Large intestine (tissue), 3 donors: ENCODE data around the gene TMEM132D. TPM values are rescaled to one million over a fixed set of nuclear protein-coding genes. Genes with fewer than 3 reads are reported as not detected.

ENCODE experiments used
- DNase-seq, 2 donors: peaks; one replicate each; pipeline versions ENCODE4 v3.0.0 to v3.0.0-alpha.2; 2013
- H3K27ac ChIP-seq: one replicate; pipeline ENCODE4 v1.5.1; 2013; ENCODE audit warnings: low read length
- H3K27me3 ChIP-seq: 2 replicates; pipeline ENCODE4 v1.6.1; 2013; ENCODE audit warnings: low read length; ENCODE audit not compliant: control insufficient read depth, insufficient read depth
- H3K36me3 ChIP-seq: 2 replicates; pipeline ENCODE4 v1.6.1; 2013; ENCODE audit warnings: low read length; ENCODE audit not compliant: control insufficient read depth, insufficient read depth
- H3K4me1 ChIP-seq: one replicate; pipeline ENCODE4 v1.6.1; 2013; ENCODE audit warnings: low read length; ENCODE audit not compliant: control insufficient read depth, insufficient read depth
- H3K4me3 ChIP-seq: one replicate; pipeline ENCODE4 v1.5.1; 2013; ENCODE audit warnings: low read length
- H3K9me3 ChIP-seq: one replicate; pipeline ENCODE4 v1.6.1; 2013; ENCODE audit warnings: mild to moderate bottlenecking, low read depth, low read length, moderate library complexity; ENCODE audit not compliant: control insufficient read depth
- WGBS: methylation state at CpG from one replicate; pipeline ENCODE4 v1.1.5; 2013; ENCODE audit warnings: low lambda C conversion rate; ENCODE audit not compliant: insufficient coverage; 5-methylcytosine and 5-hydroxymethylcytosine counted together
- polyA plus RNA-seq: library from polyadenylated mRNA; unstranded; fragments of 120-200 nt; gene quantifications from one replicate; pipeline ENCODE4 v1.2.1, GENCODE V29; 2013

The TMEM132D gene
- polyA plus RNA-seq, 1 donor: 0.55 TPM

DNA sequence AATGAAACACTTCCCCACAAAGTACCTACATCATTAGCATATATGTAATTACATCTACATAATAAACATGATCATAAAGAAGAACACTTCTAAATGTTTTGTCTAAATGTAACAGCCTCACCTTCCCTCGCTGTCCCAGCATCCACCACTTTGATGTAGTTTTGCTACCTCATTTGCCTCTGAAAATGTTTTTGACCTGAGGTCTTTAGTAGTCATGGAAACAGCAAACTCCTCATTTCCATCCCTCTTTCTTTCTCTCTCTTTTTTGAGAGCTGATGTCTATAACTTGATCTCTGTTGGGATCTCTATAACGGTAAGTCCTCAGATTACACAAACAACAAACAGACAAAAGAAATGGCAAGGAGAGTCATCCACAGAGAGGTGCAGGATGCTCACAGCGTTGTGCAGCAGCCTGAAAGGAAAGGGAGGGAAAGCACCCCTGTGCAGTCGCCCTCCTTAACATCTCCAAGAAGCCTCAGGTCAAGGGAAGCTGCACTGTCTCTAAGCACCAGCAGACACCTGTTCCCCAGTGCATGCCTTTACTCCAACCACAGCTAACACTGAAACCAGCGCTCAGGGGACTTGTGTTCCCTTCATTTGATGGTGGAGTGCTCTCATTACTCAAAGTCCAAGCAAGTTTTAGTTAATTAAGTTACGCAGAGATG lies 268.7 kb downstream of the TMEM132D start:
- 33% methylated on average over 2 of the region's 6 CpGs for WGBS
- H3K36me3 ChIP-seq: no peaks in the 10 kb centered on the region

DNA sequence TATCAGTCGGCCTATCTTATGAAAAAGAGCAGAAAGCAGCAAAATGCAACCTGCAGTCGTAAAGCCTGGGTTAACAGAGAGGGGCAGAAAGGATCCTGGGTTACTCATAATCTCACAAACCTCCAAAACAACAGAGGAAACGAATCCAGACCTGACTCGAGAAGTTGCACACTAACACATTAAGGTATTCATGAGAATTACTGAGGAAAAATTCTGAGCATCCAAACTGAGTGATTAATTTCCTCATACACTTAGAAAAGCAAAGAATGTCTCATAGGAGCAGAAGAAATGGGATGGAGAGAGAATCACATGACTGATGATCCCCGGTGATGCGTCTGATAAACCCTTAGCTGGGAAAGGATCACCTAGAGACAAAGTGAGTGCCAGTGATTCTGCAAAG lies 272.5 kb downstream of the TMEM132D start:
- Histone ChIP-seq H3K36me3 (no peaks in the 10 kb centered on the region), H3K4me3 (no peak overlapping the region), H3K4me1 (no peaks in the 10 kb centered on the region), H3K9me3 (no peaks in the 10 kb centered on the region), H3K27ac (no peak overlapping the region), H3K27me3 (no peaks in the 10 kb centered on the region)
- WGBS: 80% methylated on average over 1 of the region's 6 CpGs
- no peak for DNase-seq

More for the DNA sequence above, 268.7 kb downstream of the TMEM132D start:
- H3K27ac ChIP-seq: no peak overlapping the region
- DNase-seq: no peak
- no peak overlapping the region for H3K4me3 ChIP-seq
- H3K27me3 ChIP-seq: no peaks in the 10 kb centered on the region
- H3K4me1 ChIP-seq: no peaks in the 10 kb centered on the region
- H3K9me3 ChIP-seq: no peaks in the 10 kb centered on the region

DNA sequence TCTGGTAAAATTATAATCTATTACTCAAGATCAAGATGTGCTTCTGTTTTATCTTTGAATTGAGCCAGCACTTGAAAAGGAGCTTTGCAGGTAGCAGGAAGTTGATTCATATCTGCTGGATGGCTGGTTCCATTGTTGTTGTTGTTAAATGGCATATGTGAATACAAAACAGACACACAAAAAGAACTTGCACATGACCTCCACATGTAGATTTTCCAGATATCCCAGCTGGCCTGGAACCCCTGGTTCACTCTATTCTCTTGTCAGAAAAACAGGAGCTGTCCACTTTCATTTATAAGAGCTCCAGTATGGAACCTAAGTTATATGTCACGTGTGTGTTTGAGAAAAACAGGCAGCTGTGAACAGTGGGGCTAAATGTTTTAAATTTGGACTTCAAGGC lies 273.9 kb downstream of the TMEM132D start:
- 83% methylated on average over 1 of the region's 1 CpG for WGBS
- Histone ChIP-seq H3K9me3 (no peaks in the 10 kb centered on the region), H3K4me1 (no peaks in the 10 kb centered on the region), H3K36me3 (no peaks in the 10 kb centered on the region), H3K4me3 (no peak overlapping the region), H3K27me3 (no peaks in the 10 kb centered on the region), H3K27ac (no peak overlapping the region)
- no peak for DNase-seq

DNA sequence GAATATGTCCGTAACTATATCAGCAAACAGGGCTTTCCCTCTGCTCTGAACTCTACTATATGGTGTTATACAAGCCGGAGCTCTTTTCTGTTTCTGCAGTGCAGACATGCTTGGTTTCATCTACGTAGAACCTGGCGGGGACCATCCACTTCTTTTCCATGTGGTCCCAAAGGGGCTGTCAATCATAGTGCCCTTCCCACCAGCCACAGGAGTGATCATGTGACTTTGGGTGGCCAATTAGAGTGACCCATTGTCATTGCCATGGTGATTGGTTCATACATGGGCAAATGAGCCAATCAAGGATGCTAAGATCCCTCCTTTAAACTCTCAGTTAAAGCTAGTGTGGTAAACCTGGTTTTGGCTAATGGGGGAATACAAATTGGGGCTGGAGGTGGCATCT lies 281.3 kb downstream of the TMEM132D start:
- no peaks in the 10 kb centered on the region for H3K9me3 ChIP-seq
- no peak overlapping the region for H3K27ac ChIP-seq
- no peaks in the 10 kb centered on the region for H3K4me1 ChIP-seq
- no peak overlapping the region for H3K4me3 ChIP-seq
- no CpG with 5 or more reads among the region's 4 CpGs for WGBS
- no peaks in the 10 kb centered on the region for H3K36me3 ChIP-seq
- DNase-seq: no peak
- H3K27me3 ChIP-seq: no peaks in the 10 kb centered on the region

DNA sequence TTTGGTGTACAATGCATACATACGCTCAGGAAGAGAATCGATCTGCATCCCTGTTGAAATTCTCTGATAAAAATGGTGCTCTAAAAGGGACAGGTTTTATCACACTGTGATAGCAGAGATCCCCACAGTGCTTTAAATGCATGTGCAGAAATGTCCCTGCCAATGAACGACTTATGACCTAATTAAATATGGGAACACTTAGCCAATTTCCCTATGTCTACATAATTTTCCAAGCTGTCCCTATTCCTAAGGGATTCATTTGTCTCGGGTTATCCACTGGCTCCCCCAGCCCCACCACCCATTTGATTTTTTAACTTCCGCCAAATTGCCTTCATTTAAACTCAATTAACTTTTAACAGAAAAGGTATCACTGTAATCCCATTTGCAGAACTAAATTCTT lies 284.6 kb downstream of the TMEM132D start:
- Histone ChIP-seq H3K36me3 (no peaks in the 10 kb centered on the region), H3K9me3 (no peaks in the 10 kb centered on the region), H3K4me1 (no peaks in the 10 kb centered on the region), H3K27ac (no peak overlapping the region), H3K4me3 (no peak overlapping the region), H3K27me3 (no peaks in the 10 kb centered on the region)
- no peak for DNase-seq
- 31% methylated on average over 2 of the region's 5 CpGs for WGBS

DNA sequence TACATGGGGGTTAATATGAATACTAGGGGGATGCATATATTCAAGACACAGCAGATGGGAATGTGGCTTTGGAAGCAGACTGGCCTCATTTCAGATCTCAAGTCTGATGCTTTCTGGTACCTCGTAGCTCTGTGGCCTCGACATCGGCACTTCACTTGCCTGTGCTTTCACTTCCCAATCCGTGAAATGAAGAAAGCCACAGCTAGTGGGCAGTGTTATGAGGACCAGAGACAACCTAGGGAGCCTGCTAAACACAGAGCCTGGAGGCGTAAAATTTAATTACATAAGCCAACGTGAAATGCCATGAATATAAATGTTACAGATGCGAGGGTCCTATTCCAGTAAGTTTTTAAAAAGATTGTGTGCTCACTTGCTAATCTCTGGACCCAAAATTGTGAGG lies 286.0 kb downstream of the TMEM132D start:
- Histone ChIP-seq H3K27ac (no peak overlapping the region), H3K36me3 (no peaks in the 10 kb centered on the region), H3K27me3 (no peaks in the 10 kb centered on the region), H3K4me3 (no peak overlapping the region), H3K9me3 (no peaks in the 10 kb centered on the region), H3K4me1 (no peaks in the 10 kb centered on the region)
- DNase-seq: no peak
- WGBS: 100% methylated on average over 2 of the region's 7 CpGs

DNA sequence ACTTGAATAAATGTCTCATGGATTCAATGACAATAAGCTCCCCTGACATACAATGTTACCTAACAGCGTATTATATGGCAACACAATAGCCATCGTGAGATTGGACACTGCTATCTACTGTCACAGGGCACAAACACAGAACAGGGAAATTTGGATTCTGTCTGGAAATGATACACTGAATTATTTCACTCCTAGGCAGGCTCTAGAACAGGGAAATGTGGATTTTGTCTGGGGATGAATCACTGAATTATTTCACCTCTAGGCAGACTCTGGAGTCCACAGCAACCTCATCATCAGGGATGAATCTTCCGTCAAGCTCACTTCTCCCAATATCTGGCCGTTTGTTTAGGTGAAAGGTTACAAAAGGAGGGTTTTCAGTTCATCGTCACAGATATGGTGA lies 288.8 kb downstream of the TMEM132D start:
- Histone ChIP-seq H3K36me3 (no peaks in the 10 kb centered on the region), H3K27ac (no peak overlapping the region), H3K4me3 (no peak overlapping the region), H3K4me1 (no peaks in the 10 kb centered on the region), H3K9me3 (no peaks in the 10 kb centered on the region), H3K27me3 (no peaks in the 10 kb centered on the region)
- WGBS: 100% methylated on average over 1 of the region's 5 CpGs
- no peak for DNase-seq

DNA sequence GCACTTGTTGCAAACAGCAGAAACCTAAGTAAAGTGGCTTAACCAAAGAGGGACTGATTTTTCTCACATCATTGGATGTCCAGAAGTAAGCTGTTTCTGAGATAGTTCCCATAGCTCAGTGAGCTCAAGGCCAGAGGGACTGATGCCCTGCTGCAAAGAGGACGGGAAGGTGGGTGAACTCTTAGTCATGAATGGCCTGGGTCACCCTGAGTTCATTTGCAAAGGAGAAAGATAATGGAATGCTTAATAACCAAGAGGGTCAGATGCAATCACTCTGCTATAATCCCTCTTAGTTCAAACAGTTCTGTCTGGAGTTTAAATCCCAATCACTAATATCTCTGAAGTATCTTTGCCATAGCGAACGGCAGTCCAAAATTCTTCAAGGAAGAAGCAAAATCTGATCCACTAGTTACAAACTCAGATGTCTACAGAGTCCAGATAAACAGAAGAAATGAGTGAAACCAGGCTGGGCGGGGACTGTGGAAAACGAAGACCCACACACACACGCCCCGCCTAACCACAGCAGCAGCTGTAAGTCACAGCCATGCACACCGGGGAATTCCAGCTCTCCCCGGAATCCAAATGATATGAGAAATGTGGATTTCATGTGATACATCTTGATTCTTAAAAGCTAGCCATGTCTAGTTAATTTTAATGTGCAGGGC lies 289.5 kb downstream of the TMEM132D start:
- 0% methylated on average over 1 of the region's 9 CpGs for WGBS
- Histone ChIP-seq H3K9me3 (no peaks in the 10 kb centered on the region), H3K27ac (no peak overlapping the region), H3K4me1 (no peaks in the 10 kb centered on the region), H3K27me3 (no peaks in the 10 kb centered on the region), H3K36me3 (no peaks in the 10 kb centered on the region), H3K4me3 (no peak overlapping the region)
- DNase-seq: no peak

DNA sequence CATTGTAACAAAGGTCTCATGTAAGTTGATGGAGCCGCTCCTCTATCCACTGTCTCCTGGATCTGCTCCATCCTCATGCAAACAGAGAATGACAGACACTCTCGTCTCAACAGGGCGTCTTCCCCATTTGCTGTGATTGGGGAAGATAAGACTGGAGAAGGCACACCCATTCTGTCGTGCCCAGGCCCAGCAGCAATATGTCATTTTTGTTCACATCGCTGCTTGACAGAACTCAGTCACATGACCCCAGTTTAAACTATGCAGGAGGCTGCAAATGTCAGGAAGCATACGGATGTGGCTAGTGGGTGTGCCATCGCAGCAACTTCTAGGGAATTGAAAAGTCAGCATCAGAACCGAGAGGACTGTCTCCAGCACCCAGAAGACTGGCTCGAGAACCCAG lies 290.5 kb downstream of the TMEM132D start:
- Histone ChIP-seq H3K4me3 (no peak overlapping the region), H3K4me1 (no peaks in the 10 kb centered on the region), H3K9me3 (no peaks in the 10 kb centered on the region), H3K36me3 (no peaks in the 10 kb centered on the region), H3K27ac (no peak overlapping the region), H3K27me3 (no peaks in the 10 kb centered on the region)
- DNase-seq: no peak
- no CpG with 5 or more reads among the region's 9 CpGs for WGBS

DNA sequence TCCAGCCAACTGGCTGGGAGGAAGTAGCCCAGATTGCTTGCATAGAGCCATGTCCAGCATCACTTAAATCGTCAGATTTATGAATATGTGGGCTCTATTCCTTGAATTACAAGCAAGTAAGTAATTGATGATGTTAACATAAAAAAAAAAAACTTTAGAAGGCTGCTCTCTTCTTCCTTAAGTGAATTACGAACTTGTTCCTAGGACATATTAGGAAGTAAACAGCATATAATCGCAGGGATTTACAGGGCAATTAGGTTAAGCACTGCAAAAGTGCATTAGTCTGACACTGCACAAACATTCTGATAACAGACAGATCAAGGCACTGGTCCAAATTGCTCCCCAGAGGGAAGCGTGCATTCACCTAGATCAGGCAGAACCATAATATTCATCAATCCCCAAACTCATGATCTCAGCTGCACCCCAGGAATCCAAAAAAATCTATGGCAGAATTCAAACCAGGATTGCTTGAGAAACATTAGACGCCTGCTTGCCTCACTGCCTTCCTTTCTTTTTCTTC lies 293.2 kb downstream of the TMEM132D start:
- WGBS: 100% methylated on average over 1 of the region's 5 CpGs
- H3K27ac ChIP-seq: no peak overlapping the region
- H3K4me1 ChIP-seq: no peaks in the 10 kb centered on the region
- no peak for DNase-seq
- H3K9me3 ChIP-seq: no peaks in the 10 kb centered on the region
- no peaks in the 10 kb centered on the region for H3K36me3 ChIP-seq
- H3K27me3 ChIP-seq: no peaks in the 10 kb centered on the region
- no peak overlapping the region for H3K4me3 ChIP-seq

DNA sequence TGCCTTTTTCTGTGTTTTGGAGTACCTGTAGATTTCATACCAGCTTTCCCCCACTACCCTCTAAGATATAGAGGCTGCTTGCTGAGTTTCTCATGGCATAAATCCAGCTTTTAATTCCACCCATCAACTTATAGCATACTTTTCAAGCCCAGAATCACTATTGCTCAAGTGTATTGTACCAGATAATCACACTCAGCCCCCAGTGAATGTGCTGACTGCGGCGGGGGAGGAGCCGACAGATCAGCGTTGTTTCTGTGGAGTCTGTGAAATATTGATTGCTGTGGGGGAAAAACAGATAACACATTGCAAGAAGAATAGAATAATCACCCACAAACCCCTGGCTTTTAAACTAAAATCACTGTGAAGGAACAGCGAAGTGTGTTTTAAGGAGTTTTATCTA lies 296.1 kb downstream of the TMEM132D start:
- DNase-seq: no peak
- Histone ChIP-seq H3K36me3 (no peaks in the 10 kb centered on the region), H3K4me3 (no peak overlapping the region), H3K27me3 (no peaks in the 10 kb centered on the region), H3K27ac (no peak overlapping the region), H3K4me1 (no peaks in the 10 kb centered on the region), H3K9me3 (no peaks in the 10 kb centered on the region)
- 40% methylated on average over 1 of the region's 5 CpGs for WGBS
